Central memory CD8-positive, alpha-beta T cell (primary cell): ENCODE results near the gene MICU1.
"Not testable (repeated sequence)": the region's sequence is repeated elsewhere in the genome, so short reads cannot be mapped to it uniquely, and the experiment has no call there.

ENCODE experiments used
- ATAC-seq: fragments of 150-1000 bp; cut with Tn5 transposase; replicated peaks from 2 replicates; pipeline ENCODE4 v1.10.0; 2022; ENCODE audit warnings: mild to moderate bottlenecking, moderate FRiP score, moderate number of reproducible peaks; ENCODE audit not compliant: poor library complexity, severe bottlenecking; ENCODE audit errors: extremely low read depth
- DNase-seq, 2 donors: peaks; one replicate each; pipeline ENCODE4 v3.0.0; 2021; ENCODE audit warnings: low spot score in 2 of 2
- H3K27ac Mint-ChIP-seq: one replicate; pipeline ENCODE4 v1.8.0; 2022; ENCODE audit warnings: low read depth, mild to moderate bottlenecking, moderate library complexity, mixed read lengths
- H3K27me3 Mint-ChIP-seq: one replicate; pipeline ENCODE4 v1.8.0; 2022; ENCODE audit warnings: mixed read lengths
- H3K36me3 Mint-ChIP-seq: one replicate; pipeline ENCODE4 v1.8.0; 2022; ENCODE audit warnings: mild to moderate bottlenecking, moderate library complexity, mixed read lengths; ENCODE audit not compliant: insufficient read depth
- H3K4me1 Mint-ChIP-seq: one replicate; pipeline ENCODE4 v1.8.0; 2022; ENCODE audit warnings: mixed read lengths
- H3K4me3 Mint-ChIP-seq: one replicate; pipeline ENCODE4 v1.8.0; 2022; ENCODE audit warnings: mild to moderate bottlenecking, moderate library complexity, mixed read lengths
- H3K9me3 Mint-ChIP-seq: one replicate; pipeline ENCODE4 v1.8.0; 2022; ENCODE audit warnings: mixed read lengths

The MICU1 gene

GRCh38 chr10:72416661-72417060, 209.2 kb downstream of the MICU1 start:
- H3K4me1 Mint-ChIP-seq = no peaks in the 10 kb centered on the region
- no peaks in the 10 kb centered on the region for H3K27me3 Mint-ChIP-seq
- H3K9me3 Mint-ChIP-seq = no peaks in the 10 kb centered on the region
- H3K36me3 Mint-ChIP-seq = peaks cover 5% of the 10 kb centered on the region
- DNase-seq (no peak), ATAC-seq (no peak)
- H3K27ac Mint-ChIP-seq = no peak overlapping the region
- no peak overlapping the region for H3K4me3 Mint-ChIP-seq

GRCh38 chr10:72414642-72415041, 211.2 kb downstream of the MICU1 start:
- H3K9me3 Mint-ChIP-seq = no peaks in the 10 kb centered on the region
- no peaks in the 10 kb centered on the region for H3K27me3 Mint-ChIP-seq
- peak overlapping the region; percentile 52 for H3K27ac Mint-ChIP-seq
- no peaks in the 10 kb centered on the region for H3K4me1 Mint-ChIP-seq
- peaks cover 2% of the 10 kb centered on the region for H3K36me3 Mint-ChIP-seq
- H3K4me3 Mint-ChIP-seq = no peak overlapping the region
- DNase-seq (no peak), ATAC-seq (no peak)

GRCh38 chr10:72409167-72409566, 216.7 kb downstream of the MICU1 start:
- DNase-seq (no peak), ATAC-seq (no peak)
- no peaks in the 10 kb centered on the region for H3K27me3 Mint-ChIP-seq
- H3K9me3 Mint-ChIP-seq = no peaks in the 10 kb centered on the region
- no peaks in the 10 kb centered on the region for H3K4me1 Mint-ChIP-seq
- H3K4me3 Mint-ChIP-seq = no peak overlapping the region
- H3K27ac Mint-ChIP-seq = no peak overlapping the region
- peaks cover 6% of the 10 kb centered on the region for H3K36me3 Mint-ChIP-seq

GRCh38 chr10:72407927-72408600, 217.8 kb downstream of the MICU1 start:
- H3K27me3 Mint-ChIP-seq = no peaks in the 10 kb centered on the region
- DNase-seq (no peak), ATAC-seq (no peak)
- no peak overlapping the region for H3K27ac Mint-ChIP-seq
- H3K4me3 Mint-ChIP-seq = no peak overlapping the region
- H3K36me3 Mint-ChIP-seq = peaks cover 6% of the 10 kb centered on the region
- H3K4me1 Mint-ChIP-seq = no peaks in the 10 kb centered on the region
- H3K9me3 Mint-ChIP-seq = no peaks in the 10 kb centered on the region

GRCh38 chr10:72407471-72407870, 218.4 kb downstream of the MICU1 start:
- DNase-seq (no peak), ATAC-seq (no peak)
- Mint-ChIP-seq H3K4me3 (no peak overlapping the region), H3K4me1 (no peaks in the 10 kb centered on the region), H3K27me3 (no peaks in the 10 kb centered on the region), H3K9me3 (no peaks in the 10 kb centered on the region), H3K36me3 (peaks cover 6% of the 10 kb centered on the region), H3K27ac (no peak overlapping the region)

- DNase-seq, H3K4me3 Mint-ChIP-seq, H3K27me3 Mint-ChIP-seq, H3K36me3 Mint-ChIP-seq, ATAC-seq, H3K9me3 Mint-ChIP-seq, H3K4me1 Mint-ChIP-seq, H3K27ac Mint-ChIP-seq: not testable (repeated sequence)
Observed at GRCh38 chr10:72395581-72395980, 230.3 kb downstream of the MICU1 start.

- ATAC-seq (no peak), DNase-seq (no peak)
- Mint-ChIP-seq H3K27me3 (no peaks in the 10 kb centered on the region), H3K27ac (no peak overlapping the region), H3K36me3 (peaks cover 2% of the 10 kb centered on the region), H3K4me1 (no peaks in the 10 kb centered on the region), H3K9me3 (no peaks in the 10 kb centered on the region), H3K4me3 (no peak overlapping the region)
Observed at GRCh38 chr10:72392571-72392970, 233.3 kb downstream of the MICU1 start.

- H3K27me3 Mint-ChIP-seq = no peaks in the 10 kb centered on the region
- DNase-seq (no peak), ATAC-seq (no peak)
- no peaks in the 10 kb centered on the region for H3K4me1 Mint-ChIP-seq
- no peak overlapping the region for H3K4me3 Mint-ChIP-seq
- no peak overlapping the region for H3K27ac Mint-ChIP-seq
- H3K9me3 Mint-ChIP-seq = no peaks in the 10 kb centered on the region
- peaks cover 2% of the 10 kb centered on the region for H3K36me3 Mint-ChIP-seq
Observed at GRCh38 chr10:72390764-72391163, 235.1 kb downstream of the MICU1 start.

- Mint-ChIP-seq H3K27ac (no peak overlapping the region), H3K9me3 (no peaks in the 10 kb centered on the region), H3K36me3 (no peaks in the 10 kb centered on the region), H3K27me3 (no peaks in the 10 kb centered on the region), H3K4me1 (no peaks in the 10 kb centered on the region), H3K4me3 (no peak overlapping the region)
- ATAC-seq = no peak
- DNase-seq = no peak
Observed at GRCh38 chr10:72389716-72390115, 236.2 kb downstream of the MICU1 start.

GRCh38 chr10:72389014-72389413, 236.9 kb downstream of the MICU1 start:
- Mint-ChIP-seq H3K36me3 (no peaks in the 10 kb centered on the region), H3K4me1 (no peaks in the 10 kb centered on the region), H3K4me3 (no peak overlapping the region), H3K27me3 (no peaks in the 10 kb centered on the region), H3K9me3 (no peaks in the 10 kb centered on the region), H3K27ac (no peak overlapping the region)
- DNase-seq = no peak
- ATAC-seq = no peak

- no peak overlapping the region for H3K4me3 Mint-ChIP-seq
- H3K27ac Mint-ChIP-seq = no peak overlapping the region
- no peaks in the 10 kb centered on the region for H3K9me3 Mint-ChIP-seq
- DNase-seq (no peak), ATAC-seq (no peak)
- no peaks in the 10 kb centered on the region for H3K27me3 Mint-ChIP-seq
- H3K4me1 Mint-ChIP-seq = no peaks in the 10 kb centered on the region
- H3K36me3 Mint-ChIP-seq = no peaks in the 10 kb centered on the region
Observed at GRCh38 chr10:72388062-72388461, 237.8 kb downstream of the MICU1 start.

- no peak overlapping the region for H3K27ac Mint-ChIP-seq
Observed at GRCh38 chr10:72386916-72387586, 238.8 kb downstream of the MICU1 start.

GRCh38 chr10:72385724-72386123, 240.2 kb downstream of the MICU1 start:
- no peaks in the 10 kb centered on the region for H3K27me3 Mint-ChIP-seq
- H3K27ac Mint-ChIP-seq = no peak overlapping the region
- ATAC-seq = no peak
- no peaks in the 10 kb centered on the region for H3K36me3 Mint-ChIP-seq
- H3K4me1 Mint-ChIP-seq = no peaks in the 10 kb centered on the region
- no peaks in the 10 kb centered on the region for H3K9me3 Mint-ChIP-seq
- DNase-seq = no peak
- no peak overlapping the region for H3K4me3 Mint-ChIP-seq

More at GRCh38 chr10:72386916-72387586, 238.8 kb downstream of the MICU1 start:
- no peak for DNase-seq
- no peaks in the 10 kb centered on the region for H3K27me3 Mint-ChIP-seq
- no peaks in the 10 kb centered on the region for H3K9me3 Mint-ChIP-seq
- no peak overlapping the region for H3K4me3 Mint-ChIP-seq
- H3K4me1 Mint-ChIP-seq = no peaks in the 10 kb centered on the region
- ATAC-seq = no peak
- H3K36me3 Mint-ChIP-seq = no peaks in the 10 kb centered on the region
